ENCODE results near the gene CCDC187.

DNA sequence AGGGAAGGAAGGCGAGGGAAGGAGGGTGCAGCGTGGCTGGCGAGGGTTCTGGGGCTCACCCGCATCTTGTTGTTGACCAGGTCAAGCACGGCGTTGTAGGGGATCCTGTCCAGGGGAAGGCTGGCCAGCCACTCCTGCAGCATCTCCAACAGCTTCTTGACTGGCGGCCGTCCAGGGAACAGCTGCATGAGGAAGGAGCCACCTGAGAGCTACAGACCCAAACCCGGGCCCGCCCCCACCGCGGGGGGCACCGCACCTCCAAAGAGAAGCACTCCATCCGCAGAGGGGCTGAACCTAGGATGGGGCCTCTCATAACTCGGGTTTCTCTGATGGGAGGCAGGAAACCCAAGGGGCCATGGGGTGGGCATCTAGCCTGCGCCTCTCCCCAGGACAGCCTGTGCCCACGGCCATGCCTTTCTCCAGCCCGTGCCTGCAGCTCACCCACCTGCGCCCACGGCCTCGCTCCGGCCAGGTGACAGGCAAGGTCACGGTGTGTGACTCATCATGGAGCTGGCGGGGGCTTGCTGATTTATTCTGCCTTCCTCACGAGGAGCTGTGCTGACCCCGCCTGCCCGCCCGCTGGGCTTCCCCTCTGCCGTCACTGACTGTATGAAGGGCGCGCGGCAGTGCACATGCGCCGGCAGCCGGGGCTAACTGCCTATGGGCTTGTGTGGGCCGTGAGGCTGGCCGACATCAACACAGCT lies 87.2 kb downstream of the CCDC187 start:
- TF ChIP-seq, protein P1, sequence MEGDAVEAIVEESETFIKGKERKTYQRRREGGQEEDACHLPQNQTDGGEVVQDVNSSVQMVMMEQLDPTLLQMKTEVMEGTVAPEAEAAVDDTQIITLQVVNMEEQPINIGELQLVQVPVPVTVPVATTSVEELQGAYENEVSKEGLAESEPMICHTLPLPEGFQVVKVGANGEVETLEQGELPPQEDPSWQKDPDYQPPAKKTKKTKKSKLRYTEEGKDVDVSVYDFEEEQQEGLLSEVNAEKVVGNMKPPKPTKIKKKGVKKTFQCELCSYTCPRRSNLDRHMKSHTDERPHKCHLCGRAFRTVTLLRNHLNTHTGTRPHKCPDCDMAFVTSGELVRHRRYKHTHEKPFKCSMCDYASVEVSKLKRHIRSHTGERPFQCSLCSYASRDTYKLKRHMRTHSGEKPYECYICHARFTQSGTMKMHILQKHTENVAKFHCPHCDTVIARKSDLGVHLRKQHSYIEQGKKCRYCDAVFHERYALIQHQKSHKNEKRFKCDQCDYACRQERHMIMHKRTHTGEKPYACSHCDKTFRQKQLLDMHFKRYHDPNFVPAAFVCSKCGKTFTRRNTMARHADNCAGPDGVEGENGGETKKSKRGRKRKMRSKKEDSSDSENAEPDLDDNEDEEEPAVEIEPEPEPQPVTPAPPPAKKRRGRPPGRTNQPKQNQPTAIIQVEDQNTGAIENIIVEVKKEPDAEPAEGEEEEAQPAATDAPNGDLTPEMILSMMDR (IDR thresholded peaks at IDR 0.05; ENCODE audit: low read depth, low read length, poor library complexity, severe bottlenecking), result no peak
- TF ChIP-seq EZH2phosphoT487 (IDR thresholded peaks at IDR 0.05; ENCODE audit: borderline replicate concordance, low read length), result no peak
